GM12878 (cell line): ENCODE data around the gene MAP1A.
A peak's percentile ranks its signal among the peaks of the same experiment; 100 is the strongest.

Experiments used
- CTCF ChIP-seq, 3 experiments: IDR thresholded peaks in 2 of 3; conservative IDR thresholded peaks in 1 of 3; 2 replicates each; pipeline ENCODE4 v1.5.1; 2011; ENCODE audit warnings: low read depth in 3 of 3, low read length in 3 of 3, mild to moderate bottlenecking in 3 of 3, control low read depth in 2 of 3, moderate library complexity in 2 of 3, inconsistent platforms in 1 of 3, mixed read lengths in 1 of 3; ENCODE audit not compliant: control insufficient read depth in 2 of 3, insufficient read depth in 1 of 3; ENCODE audit errors: extremely low read depth in 1 of 3
- EZH2 ChIP-seq: IDR thresholded peaks from 2 replicates; pipeline ENCODE4 v1.6.1; 2012; ENCODE audit warnings: low read depth, mild to moderate bottlenecking, control low read depth, inconsistent platforms, low read length, borderline replicate concordance; ENCODE audit not compliant: control insufficient read depth
- POLR2A ChIP-seq: IDR thresholded peaks from 2 replicates; pipeline ENCODE4 v1.6.1; 2011; ENCODE audit warnings: low read depth, mild to moderate bottlenecking, low read length
- PRDM15 ChIP-seq: fragments of 450-650 bp; formaldehyde crosslinking; IDR thresholded peaks from 2 replicates; pipeline ENCODE4 v1.4.0; 2020; ENCODE audit warnings: mild to moderate bottlenecking, moderate library complexity
- REST ChIP-seq: IDR thresholded peaks from 2 replicates; pipeline ENCODE4 v1.6.1; 2012; ENCODE audit warnings: mild to moderate bottlenecking, low read depth, low read length
- SMC3 ChIP-seq: IDR thresholded peaks from 2 replicates; pipeline ENCODE4 v1.6.1; 2011; ENCODE audit warnings: low read length, improper control_type of control experiment, borderline replicate concordance
- SP1 ChIP-seq: IDR thresholded peaks from one replicate; pipeline ENCODE4 v1.6.1; 2011; ENCODE audit warnings: low read depth, low read length
- ZNF24 ChIP-seq: fragments of 450-650 bp; IDR thresholded peaks from 2 replicates; pipeline ENCODE4 v1.6.1; 2017; ENCODE audit warnings: antibody characterized with exemption, mild to moderate bottlenecking

- TF ChIP-seq SMC3 (no peak), CTCF (IDR thresholded peaks at IDR 0.05 in 2 of 3, conservative IDR thresholded peaks at IDR 0.05 in 1 of 3; ENCODE audit: control insufficient read depth in 2 of 3, extremely low read depth in 1 of 3, insufficient read depth in 1 of 3, low read depth in 3 of 3, low read length in 3 of 3) (no peak), REST (no peak), ZNF24 (no peak), PRDM15 (CRISPR knock-in tag) (no peak), POLR2A (peak; percentile 74), SP1 (peak; percentile 94), EZH2 (no peak)
Observed at GRCh38 chr15:43492673-43493601, 24.5 kb upstream of the MAP1A start, which contains the start of gene TP53BP1.
